Activated T-helper 1 cell treated with Interleukin-2 at 50 U/mL for 16 hours (primary cell): ENCODE results near the gene BACE1.
"Not testable (repeated sequence)": the region's sequence is repeated elsewhere in the genome, so short reads cannot be mapped to it uniquely, and the experiment has no call there.

Experiments
- DNase-seq: peaks from one replicate; pipeline ENCODE4 v3.0.0-alpha.2; 2020; ENCODE audit warnings: low read depth

The BACE1 gene

DNA sequence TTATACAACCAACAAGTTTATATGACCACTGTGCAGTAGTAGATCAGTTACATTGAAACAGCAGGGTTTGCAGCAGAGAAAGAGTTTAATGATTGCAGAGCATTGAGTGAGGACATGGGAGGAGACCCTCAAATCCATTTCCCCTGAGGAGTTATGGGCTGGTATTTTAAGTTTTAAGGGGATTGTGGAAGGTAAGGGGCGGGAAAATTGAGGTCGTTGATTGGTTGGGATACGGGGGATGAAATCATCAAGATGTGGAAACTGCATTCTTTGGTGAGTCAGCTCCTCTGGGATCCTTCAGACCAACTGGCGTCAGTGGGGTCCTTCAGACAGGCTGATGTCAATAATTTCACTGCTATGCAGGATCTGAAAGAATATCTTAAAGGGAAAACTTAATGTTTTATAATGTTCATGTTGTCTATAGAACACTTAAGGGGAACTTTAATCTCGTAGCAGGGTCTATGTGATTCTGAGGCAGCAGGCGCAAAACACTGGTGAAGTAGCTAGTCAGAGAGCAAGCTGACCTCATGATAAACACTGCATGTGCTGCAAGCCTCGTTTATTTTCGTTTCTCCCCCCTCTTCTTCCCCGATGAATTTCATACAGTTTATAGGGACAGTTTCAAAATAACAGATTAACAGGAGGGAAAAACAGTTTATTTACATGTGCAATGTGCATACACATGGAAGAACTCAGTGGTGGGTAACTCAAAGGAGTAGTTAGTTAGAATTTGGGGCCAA lies 42.3 kb downstream of the BACE1 start:
- no peak for DNase-seq

- not testable (repeated sequence) for DNase-seq
Observed at GRCh38 chr11:117272175-117272574, 43.9 kb downstream of the BACE1 start.

GRCh38 chr11:117271208-117271607 lies 44.8 kb downstream of the BACE1 start:
- DNase-seq = no peak

DNA sequence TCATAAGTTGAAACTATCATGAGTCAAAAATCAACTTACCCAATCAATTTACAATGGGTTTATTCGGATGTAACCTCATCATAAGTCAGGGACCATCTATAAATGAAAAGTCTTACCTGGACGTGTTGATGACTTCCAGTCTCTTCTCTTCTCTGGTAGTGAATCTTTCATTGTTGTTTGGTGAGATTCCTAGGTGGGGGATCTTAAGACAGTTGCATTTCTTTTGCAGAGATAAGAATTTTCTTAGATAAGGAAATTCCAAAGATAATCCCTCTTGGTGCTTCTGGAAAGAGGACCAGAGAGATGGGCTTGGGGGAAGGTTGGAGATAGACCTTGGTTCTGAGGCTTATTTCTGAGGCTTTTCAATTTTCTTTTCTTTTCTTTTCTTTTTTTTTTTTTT lies 46.2 kb downstream of the BACE1 start:
- DNase-seq = no peak

GRCh38 chr11:117265745-117266144 lies 50.3 kb downstream of the BACE1 start:
- no peak for DNase-seq

GRCh38 chr11:117264624-117265323 lies 51.3 kb downstream of the BACE1 start:
- DNase-seq = not testable (repeated sequence)

GRCh38 chr11:117259417-117259816 lies 56.6 kb downstream of the BACE1 start:
- DNase-seq = no peak

DNA sequence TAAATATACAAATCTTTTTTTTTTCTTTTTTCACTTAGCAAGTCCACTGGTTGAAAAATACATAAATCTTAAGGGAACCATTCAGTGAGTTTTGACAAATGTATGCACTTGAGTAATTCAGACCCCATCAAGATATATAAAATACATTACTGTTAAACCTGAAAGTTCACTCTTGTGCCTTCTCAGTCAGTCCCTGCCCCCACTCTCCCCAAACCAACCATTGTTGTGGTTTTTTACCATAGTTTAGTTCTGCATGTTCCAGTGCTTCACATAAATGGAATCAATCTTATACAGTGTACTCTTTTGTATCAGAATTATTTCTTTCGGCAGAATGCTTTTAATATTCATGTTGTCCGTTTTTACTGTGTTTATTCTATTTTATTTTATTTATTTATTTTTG lies 57.5 kb downstream of the BACE1 start:
- no peak for DNase-seq

DNA sequence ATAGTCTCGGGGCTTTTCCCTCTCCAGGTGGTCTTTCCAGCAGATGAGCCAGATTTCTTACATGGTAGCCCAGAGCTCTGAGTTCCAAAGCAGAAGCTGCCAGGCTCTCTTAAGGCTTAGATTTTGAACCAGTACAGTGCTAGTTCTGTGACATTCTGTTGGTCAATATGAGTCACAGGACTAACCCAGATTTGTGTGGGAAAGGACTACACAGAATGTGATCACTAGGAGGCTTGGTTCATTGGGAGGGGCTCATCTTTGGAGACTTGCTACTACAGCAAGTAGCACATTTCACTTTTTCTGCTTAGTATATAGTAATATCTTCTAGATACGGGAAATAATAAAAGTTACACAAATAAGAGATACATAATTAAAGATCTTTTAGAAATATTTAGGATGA lies 59.5 kb downstream of the BACE1 start:
- no peak for DNase-seq

GRCh38 chr11:117255966-117256365 lies 60.1 kb downstream of the BACE1 start:
- no peak for DNase-seq

DNA sequence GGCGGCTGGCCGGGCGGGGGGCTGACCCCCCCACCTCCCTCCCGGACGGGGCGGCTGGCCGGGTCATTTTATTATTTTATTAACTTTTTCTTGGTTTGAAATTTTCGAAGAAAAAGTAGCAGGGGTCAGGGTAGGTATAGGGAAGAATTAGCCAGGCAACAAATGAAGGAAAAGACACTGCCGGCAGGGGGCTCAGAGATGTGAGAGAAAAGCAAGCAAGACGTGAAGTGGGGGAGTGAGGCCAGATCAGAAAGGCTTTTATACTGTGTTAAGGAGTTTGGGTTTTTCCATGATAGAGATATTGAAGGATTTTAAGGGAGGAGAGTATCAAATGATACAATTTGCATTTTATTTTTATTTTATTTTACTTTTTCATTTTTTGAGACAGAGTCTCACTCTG lies 64.5 kb downstream of the BACE1 start:
- no peak for DNase-seq

DNA sequence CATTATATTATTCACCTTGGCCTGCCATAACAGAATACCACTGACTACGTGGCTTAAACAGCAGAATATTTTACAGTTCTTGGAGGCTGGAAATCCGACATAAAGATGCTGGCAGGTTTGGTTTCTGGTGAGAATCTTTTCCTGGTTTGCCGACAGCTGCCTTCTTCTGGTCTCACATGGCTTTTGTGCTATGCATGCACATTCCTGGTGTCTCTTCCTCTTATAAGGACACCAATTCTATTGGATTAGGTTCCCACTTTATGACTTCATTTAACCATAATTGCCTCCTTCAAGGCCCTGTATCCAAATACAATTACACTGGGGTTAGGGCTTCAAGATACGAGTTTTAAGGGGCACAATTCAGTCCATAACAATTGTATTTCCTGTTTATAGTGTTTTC lies 66.5 kb downstream of the BACE1 start:
- DNase-seq = no peak

- DNase-seq = no peak
Observed at GRCh38 chr11:117248341-117248740, 67.7 kb downstream of the BACE1 start.

GRCh38 chr11:117239295-117239694 lies 76.8 kb downstream of the BACE1 start:
- DNase-seq = no peak

- no peak for DNase-seq
Observed at GRCh38 chr11:117238221-117238620, 77.8 kb downstream of the BACE1 start.
